Thoracic aorta (tissue), 2 donors: ENCODE data around the gene RPL29. TPM values are rescaled to one million over a fixed set of nuclear protein-coding genes. Genes with fewer than 3 reads are reported as not detected.
"Not testable (repeated sequence)": the region's sequence is repeated elsewhere in the genome, so short reads cannot be mapped to it uniquely, and the experiment has no call there.

ENCODE experiments used
- ATAC-seq: fragments of 150-250 bp; one replicate; pipeline ENCODE4 v1.8.0; 2017; ENCODE audit warnings: low read depth; ENCODE audit not compliant: insufficient number of reproducible peaks, low FRiP score
- DNase-seq: peaks from one replicate; pipeline ENCODE4 v3.0.0-alpha.2; 2020; ENCODE audit warnings: low spot score
- H3K27ac ChIP-seq, 2 donors: fragments of 200-600 bp; sonication (generic); 1 replicate in 1 of 2; 2 replicates in 1 of 2; pipeline ENCODE4 v1.5.1; 2016; ENCODE audit warnings: mild to moderate bottlenecking in 2 of 2, moderate library complexity in 2 of 2
- H3K27me3 ChIP-seq: fragments of 200-600 bp; sonication (generic); replicated peaks from 2 replicates; pipeline ENCODE4 v1.6.0; 2016; ENCODE audit warnings: mild to moderate bottlenecking; ENCODE audit not compliant: insufficient read depth
- H3K36me3 ChIP-seq: fragments of 200-600 bp; sonication (generic); one replicate; pipeline ENCODE4 v1.5.1; 2016
- H3K4me1 ChIP-seq, 2 donors: fragments of 200-600 bp; sonication (generic); 1 replicate in 1 of 2; 2 replicates in 1 of 2; pipeline versions ENCODE4 v1.5.1 to v1.6.0; 2016; ENCODE audit warnings: low read depth in 2 of 2, mild to moderate bottlenecking in 1 of 2; ENCODE audit not compliant: control insufficient read depth in 1 of 2
- H3K4me3 ChIP-seq: fragments of 200-600 bp; sonication (generic); 2 replicates; pipeline ENCODE4 v1.5.1; 2016; ENCODE audit warnings: mild to moderate bottlenecking
- H3K9me3 ChIP-seq: fragments of 200-600 bp; sonication (generic); 2 replicates; pipeline ENCODE4 v1.5.1; 2016
- total RNA-seq, 2 donors: library from RNA; depleted of rRNA; stranded (reverse); fragments of >200 nt; gene quantifications; one replicate each; pipeline versions ENCODE4 v1.1.0 to v1.2.3, GENCODE V29; 2016
- TF ChIP-seq, protein P1 (sequence below): fragments of 200-600 bp; sonication (generic); IDR thresholded peaks from one replicate; pipeline ENCODE4 v1.5.1; 2019; ENCODE audit warnings: antibody characterized with exemption

The RPL29 gene
- 100 to 1,000 TPM; 642 to 718 TPM for total RNA-seq

DNA sequence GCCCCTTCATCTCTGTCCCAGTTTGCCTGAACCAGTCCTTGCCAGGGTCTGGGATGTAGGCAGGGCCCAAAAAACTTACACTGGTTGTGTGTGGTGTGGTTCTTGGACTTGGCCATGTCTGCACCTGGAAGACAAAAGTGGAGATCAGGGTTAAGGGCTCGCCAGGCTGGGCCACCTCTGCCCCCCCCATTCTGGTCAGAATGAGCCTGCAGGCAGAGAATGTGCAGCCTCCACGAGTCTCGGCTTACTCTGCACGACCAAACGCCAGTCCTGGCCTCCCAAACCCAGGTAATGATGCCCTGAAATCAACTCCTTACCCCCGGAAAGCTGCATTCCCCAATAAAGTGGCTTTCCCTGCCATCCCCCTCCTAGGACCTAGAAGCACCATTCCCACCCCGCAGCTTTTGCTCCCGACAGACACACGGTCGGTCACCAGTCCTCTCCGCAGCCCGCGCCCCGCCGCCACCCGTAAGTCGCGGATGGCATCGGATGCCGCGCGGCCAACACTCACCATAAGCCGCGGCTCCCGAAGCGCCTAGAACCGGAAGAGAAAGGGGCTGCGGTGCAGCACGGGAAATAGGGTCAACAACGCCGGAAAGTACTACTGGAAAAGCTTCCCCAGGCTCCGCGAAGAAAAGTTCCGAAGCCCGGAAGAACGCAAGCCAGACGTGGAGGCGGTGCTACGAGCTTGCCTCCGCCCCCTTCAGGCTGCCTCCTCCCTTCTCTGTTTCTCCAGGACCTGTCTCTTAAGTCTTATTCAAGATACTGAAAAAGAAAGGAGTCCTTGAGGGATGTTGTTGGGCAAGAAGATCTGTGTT is at the start of gene RPL29:
TSS of gene RPL29 (minus strand) at position 550 of the 818 bp plus-strand sequence. CDS start at position 116, 434 bp downstream.
- Histone ChIP-seq H3K27ac (peak within 1 kb of the TSS; percentile 77 to 83), H3K9me3 (no peaks in the 10 kb centered on the region), H3K4me1 (peaks cover 12 to 19% of the 10 kb centered on the region in 2 donors), H3K4me3 (peak within 1 kb of the TSS; percentile 86), H3K27me3 (no peaks in the 10 kb centered on the region), H3K36me3 (peaks cover 23% of the 10 kb centered on the region)
- ATAC-seq, result peak; percentile 92
- TF ChIP-seq, protein P1, sequence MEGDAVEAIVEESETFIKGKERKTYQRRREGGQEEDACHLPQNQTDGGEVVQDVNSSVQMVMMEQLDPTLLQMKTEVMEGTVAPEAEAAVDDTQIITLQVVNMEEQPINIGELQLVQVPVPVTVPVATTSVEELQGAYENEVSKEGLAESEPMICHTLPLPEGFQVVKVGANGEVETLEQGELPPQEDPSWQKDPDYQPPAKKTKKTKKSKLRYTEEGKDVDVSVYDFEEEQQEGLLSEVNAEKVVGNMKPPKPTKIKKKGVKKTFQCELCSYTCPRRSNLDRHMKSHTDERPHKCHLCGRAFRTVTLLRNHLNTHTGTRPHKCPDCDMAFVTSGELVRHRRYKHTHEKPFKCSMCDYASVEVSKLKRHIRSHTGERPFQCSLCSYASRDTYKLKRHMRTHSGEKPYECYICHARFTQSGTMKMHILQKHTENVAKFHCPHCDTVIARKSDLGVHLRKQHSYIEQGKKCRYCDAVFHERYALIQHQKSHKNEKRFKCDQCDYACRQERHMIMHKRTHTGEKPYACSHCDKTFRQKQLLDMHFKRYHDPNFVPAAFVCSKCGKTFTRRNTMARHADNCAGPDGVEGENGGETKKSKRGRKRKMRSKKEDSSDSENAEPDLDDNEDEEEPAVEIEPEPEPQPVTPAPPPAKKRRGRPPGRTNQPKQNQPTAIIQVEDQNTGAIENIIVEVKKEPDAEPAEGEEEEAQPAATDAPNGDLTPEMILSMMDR, result no peak
- peak; percentile 64 for DNase-seq

DNA sequence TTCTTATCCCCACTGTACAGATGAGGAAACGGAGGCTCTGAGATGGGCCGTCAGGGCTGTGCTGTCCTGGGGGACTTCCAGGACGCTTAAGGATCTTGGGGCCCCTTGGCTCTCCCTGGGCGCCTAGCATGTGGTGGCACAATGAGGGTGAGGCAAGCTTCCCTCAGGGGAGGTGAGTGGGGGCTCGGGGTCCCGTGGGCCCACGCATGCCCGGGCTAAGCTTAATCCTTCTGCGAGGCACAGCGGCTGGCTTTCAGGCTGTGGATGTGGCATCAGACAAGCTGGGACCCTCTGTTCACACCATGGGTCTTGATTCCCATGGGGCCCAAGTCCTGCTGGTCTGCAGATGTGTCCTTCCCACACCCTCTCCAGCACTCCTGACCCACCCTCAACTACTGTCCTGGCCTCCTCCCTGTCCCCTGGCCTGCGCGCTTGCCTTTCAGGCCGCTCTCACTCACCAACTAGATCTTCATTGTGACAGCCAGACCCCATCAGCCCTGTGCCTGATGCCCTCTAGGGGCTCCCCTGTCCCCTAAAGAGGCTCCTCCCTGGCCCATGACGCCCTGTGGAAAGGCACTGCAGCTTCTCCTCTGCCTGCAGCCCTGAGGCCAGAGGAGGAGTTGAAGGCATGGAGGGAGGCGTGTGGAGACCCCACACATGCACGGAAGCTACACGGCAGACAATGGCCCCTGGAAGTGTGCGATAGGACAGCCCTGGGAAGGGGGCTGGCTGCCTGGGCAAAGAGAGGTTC is 49.3 kb upstream of the RPL29 start:
- Histone ChIP-seq H3K4me3 (no peak overlapping the region), H3K27ac (peak overlapping the region; percentile 87 to 96), H3K4me1 (peaks cover 25 to 69% of the 10 kb centered on the region in 2 donors), H3K36me3 (peaks cover 4% of the 10 kb centered on the region), H3K9me3 (no peaks in the 10 kb centered on the region), H3K27me3 (no peaks in the 10 kb centered on the region)
- TF ChIP-seq, protein P1, result no peak
- DNase-seq (no peak), ATAC-seq (no peak)

DNA sequence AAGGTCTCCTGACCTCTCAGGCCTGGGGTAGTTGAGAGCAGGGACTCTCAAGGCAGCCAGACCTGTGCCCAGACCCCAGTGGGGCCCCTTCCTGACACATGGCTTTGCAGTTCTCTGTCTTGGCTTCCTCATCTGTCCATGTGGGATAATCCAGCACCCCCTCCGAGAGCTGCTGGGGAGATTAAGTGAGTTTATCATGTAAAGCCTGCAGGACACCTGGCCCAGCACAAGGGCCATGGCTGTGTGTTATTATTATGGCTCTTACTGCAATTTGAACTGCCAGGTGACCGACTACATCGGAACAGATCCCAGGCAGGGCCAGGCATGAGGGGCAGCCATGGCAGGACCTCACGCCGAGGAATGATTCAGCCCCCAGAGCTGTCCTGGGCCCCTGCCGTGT is 48.1 kb upstream of the RPL29 start:
- Histone ChIP-seq H3K36me3 (no peaks in the 10 kb centered on the region), H3K9me3 (no peaks in the 10 kb centered on the region), H3K27me3 (no peaks in the 10 kb centered on the region), H3K4me3 (no peak overlapping the region), H3K4me1 (peaks cover 25 to 67% of the 10 kb centered on the region in 2 donors), H3K27ac (peak overlapping the region in 1 of 2 donors; percentile 87)
- no peak for ATAC-seq
- TF ChIP-seq, protein P1, result no peak
- DNase-seq, result no peak

DNA sequence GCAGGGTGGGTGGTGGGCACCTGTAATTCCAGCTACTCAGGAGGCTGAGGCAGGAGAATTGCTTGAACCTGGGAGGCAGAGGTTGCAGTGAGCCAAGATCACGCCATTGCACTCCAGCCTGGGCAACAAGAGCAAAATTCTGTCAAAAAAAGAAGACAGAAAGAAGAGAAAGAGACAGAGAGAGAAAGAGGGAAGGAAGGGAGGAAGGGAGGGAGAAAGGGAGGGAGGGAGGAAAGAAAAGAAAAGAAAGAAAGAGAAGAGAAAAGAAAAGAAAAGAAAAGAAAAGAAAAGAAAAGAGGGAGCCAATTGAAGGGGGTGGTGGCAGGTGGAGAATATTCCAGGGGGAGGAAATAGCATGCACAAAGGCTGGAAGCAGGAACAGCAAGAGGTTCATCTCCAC is 47.3 kb upstream of the RPL29 start:
- DNase-seq, ATAC-seq: not testable (repeated sequence)

DNA sequence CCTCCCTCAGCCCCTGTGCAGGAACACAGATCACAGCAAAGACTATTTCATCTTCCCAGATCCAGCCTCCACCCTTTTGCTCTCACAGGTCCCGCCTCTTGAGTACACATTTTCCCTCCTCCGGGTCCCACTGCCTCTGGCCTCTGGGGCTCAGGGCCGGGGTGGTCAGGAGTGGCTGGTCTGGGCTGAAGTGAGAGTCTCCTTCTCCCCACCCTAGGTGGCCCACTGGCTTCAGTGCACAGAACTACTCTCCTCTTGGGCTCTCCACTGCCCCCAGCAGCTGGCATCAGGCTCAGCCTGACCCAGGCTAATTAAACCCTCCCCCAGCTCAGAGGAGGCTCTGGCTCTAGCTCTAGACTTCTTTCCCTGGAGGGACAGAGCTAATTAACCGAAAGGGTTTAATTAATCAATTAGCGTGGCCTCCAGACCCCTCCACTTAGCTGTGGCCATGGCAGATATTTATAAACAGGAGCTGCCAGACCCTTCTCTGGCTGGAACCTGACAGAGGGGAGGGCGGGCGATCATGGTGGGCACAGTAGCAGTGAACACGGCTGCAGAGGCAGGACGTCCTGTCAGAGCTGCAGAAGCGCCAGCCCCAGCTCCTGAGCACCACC is 45.5 kb upstream of the RPL29 start:
- TF ChIP-seq, protein P1, result no peak
- ATAC-seq (no peak), DNase-seq (no peak)
- H3K4me1 ChIP-seq, result peaks cover 12 to 41% of the 10 kb centered on the region in 2 donors
- H3K4me3 ChIP-seq, result no peak overlapping the region
- peak overlapping the region; percentile 59 to 71 for H3K27ac ChIP-seq
- no peaks in the 10 kb centered on the region for H3K9me3 ChIP-seq
- H3K36me3 ChIP-seq, result no peaks in the 10 kb centered on the region
- H3K27me3 ChIP-seq, result no peaks in the 10 kb centered on the region

More for the DNA sequence above, 47.3 kb upstream of the RPL29 start:
- not testable (repeated sequence) for H3K4me3 ChIP-seq, H3K27me3 ChIP-seq, H3K27ac ChIP-seq, H3K9me3 ChIP-seq, H3K36me3 ChIP-seq
- H3K4me1 ChIP-seq, result peaks cover 22 to 59% of the 10 kb centered on the region in 2 donors
